NCI-H1105 (cell line): ENCODE measurements around the gene PPP1R14D.

Experiments
- DNase-seq: peaks from one replicate; lab custom pipeline; 2025; lab: John Stamatoyannopoulos, UW

The PPP1R14D gene

GRCh38 chr15:40819048-40819447, 9.5 kb downstream of the PPP1R14D start:
- DNase-seq, result no peak

- DNase-seq, result no peak
Measured at GRCh38 chr15:40815042-40815698, 13.3 kb downstream of the PPP1R14D start.

DNA sequence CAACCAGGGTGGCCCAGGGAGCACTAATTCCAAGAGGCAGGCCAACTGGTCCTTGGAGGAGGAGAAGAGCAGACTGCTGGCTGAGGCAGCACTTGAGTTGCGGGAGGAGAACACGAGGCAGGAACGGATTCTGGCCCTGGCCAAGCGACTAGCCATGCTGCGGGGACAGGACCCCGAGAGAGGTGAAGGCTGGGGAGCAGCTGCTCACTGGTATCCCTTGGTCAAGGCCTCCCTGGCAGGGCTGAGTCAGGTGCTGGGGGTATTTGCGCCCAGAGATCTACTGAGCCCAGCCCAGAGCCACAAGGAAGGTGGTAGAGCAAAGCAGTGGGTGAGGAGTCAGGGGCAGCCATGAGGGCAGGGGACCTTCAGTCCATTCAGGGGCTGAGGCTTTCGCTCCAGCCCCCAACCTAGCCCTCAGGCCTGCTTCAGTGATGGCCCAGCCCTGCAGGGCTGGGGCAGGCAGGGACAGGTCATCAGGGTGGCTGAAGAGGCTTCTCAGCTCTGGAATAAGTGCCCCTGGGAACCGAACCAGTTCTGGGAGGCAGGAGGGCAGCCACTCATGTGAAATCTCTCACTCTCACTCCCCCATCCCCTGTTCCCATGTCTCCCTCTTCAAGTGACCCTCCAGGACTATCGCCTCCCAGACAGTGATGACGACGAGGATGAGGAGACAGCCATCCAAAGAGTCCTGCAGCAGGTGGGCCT, 15.6 kb downstream of the PPP1R14D start:
- no peak for DNase-seq

GRCh38 chr15:40808861-40809450, 19.6 kb downstream of the PPP1R14D start:
- no peak for DNase-seq

- DNase-seq, result no peak
Measured at GRCh38 chr15:40807888-40808461, 20.5 kb downstream of the PPP1R14D start.

DNA sequence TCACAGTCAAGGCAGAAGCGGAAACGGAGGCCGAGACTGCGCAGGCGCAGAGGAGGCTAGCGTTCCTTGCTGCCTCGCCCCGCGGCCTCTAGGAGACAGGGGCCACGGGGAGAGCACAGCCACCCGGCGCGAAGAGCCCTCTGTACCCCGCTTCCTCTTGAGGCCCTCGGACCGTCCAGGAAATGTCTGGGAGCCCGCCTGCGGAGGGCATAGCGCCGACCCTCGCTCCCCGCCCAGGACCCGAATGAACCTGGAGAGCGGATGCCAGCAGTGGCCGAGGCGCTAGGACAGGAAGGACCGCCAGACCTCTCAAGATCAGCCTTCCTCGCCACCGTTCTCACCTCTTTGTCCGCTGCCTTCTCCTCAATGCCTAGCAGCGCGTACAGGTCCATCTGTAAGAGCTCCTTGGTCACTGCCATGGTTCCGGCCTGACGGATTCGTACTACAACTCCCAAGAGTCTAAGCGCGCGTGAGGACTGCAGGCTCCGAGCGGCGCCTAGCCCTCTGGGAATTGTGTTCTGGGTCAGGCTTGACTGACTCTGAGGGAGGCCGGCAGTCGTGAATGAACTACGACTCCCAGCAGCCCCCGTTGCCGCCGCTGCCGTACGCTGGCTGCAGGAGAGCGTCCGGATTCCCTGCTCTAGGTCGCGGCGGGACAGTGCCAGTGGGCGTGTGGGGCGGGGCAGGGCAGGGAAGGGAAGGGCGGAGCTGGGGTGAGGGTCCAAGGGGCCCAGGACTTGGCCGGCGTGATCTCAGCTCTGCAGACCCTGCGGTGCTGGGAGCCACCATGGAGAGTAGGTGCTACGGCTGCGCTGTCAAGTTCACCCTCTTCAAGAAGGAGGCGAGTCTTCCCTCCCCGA, 21.2 kb downstream of the PPP1R14D start, which contains the start of the genes DNAJC17 and ZFYVE19:
DNAJC17 (minus strand) TSS at position 446 of the 860 bp plus-strand sequence; CDS start at position 419, 27 bp downstream.
ZFYVE19 (plus strand) TSS at position 62 of the 860 bp plus-strand sequence; CDS start at position 563, 501 bp downstream.
- peak; percentile 84 for DNase-seq

DNA sequence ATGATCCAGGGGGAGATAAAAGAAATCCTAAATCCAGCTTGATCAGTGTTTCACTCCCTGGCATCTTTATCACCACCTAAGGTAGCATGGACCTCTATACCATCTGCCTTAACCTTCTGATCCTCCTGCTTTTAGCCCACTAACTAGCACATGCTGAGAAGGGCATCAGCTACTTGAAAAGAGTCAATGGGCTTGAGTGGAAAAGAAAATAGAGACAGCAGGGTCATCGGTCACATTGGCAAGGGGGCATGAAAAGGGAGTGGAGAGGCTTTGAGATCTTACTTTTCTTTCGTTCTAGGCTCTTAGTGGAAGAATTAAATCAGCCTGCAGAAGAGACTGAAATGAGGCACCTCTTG, 21.9 kb downstream of the PPP1R14D start:
- DNase-seq, result no peak

GRCh38 chr15:40803688-40804087, 24.8 kb downstream of the PPP1R14D start:
- no peak for DNase-seq

- no peak for DNase-seq
Measured at GRCh38 chr15:40803076-40803475, 25.4 kb downstream of the PPP1R14D start.

GRCh38 chr15:40799523-40799922, 29.0 kb downstream of the PPP1R14D start:
- no peak for DNase-seq

DNA sequence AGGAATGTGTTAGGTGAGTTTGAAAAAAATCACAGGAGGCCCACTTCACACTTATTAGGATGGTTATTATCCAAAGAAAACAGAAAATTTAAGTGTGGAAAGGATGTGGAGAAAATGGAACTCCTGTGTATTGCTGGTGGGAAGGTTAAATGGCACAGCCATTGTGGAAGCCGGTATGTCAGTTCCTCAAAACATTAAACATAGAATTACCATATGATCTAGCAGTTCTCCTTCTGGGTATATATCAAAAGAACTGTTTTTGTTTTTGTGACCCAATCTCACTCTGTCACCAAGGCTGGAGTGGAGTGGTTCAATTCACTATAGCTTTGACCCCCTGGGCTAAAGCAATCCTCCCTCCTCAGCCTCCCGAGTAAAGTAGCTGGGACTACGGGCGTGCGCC, 32.0 kb downstream of the PPP1R14D start:
- no peak for DNase-seq

- no peak for DNase-seq
Measured at GRCh38 chr15:40796041-40796440, 32.5 kb downstream of the PPP1R14D start.

- DNase-seq, result no peak
Measured at GRCh38 chr15:40793216-40793989, 35.1 kb downstream of the PPP1R14D start.

DNA sequence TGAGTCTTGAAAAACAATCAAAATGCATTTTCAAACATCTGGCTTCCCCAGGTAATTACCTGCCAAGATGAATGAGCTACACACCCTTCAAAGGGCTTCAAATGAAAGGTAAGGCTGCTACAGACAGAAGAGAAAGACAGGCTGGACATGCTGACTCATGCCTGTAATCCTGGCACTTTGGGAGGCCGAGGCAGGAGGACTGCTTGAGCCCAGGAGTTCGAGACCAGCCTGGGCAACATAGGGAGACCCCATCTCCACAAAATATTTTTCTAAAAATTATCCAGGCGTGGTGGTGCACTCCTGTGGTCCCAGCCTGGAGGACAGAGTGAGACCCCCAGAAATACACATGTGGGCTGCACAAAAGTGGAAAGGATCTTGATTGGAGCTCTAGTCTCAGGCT, 36.1 kb downstream of the PPP1R14D start:
- DNase-seq, result no peak

DNA sequence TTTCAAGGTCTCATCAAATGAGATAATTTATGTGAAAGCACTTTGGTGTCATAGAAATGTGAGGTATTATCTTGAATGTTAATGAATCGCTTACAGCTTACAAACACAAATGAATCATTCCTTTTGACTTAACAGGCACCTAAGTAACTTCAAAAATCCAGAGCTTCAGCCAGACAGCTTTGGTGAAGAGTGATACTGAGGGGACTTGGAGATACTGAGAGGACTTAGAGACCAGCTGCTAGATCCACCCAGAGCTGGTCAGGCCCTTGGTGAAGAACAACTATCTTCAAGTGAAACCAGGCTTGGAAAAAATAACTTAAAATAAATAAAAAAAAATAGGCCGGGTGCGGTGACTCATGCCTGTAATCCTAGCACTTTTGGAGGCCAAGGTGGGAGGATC, 37.8 kb downstream of the PPP1R14D start:
- no peak for DNase-seq

GRCh38 chr15:40789999-40790398, 38.5 kb downstream of the PPP1R14D start:
- no peak for DNase-seq

DNA sequence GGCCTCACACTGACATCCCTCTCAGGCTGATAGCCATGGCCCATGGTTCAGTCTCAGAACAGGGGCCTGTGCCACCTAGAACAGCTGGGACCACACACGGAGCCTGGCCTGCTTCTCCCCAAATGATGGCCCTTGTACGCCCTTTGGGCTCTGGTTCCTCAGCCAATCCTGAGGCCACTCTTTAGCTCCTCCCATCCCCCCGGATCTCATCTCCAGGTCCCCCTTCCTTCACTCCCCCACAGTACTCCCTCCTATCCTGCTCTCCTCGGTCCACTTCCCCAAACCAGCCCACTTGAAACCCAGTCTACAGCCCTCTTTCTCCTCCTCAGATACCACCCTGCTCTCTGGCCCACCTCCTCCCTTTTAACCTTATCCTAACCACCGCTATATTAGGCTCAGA, 39.4 kb downstream of the PPP1R14D start:
- no peak for DNase-seq

- no peak for DNase-seq
Measured at GRCh38 chr15:40787991-40788390, 40.5 kb downstream of the PPP1R14D start.

DNA sequence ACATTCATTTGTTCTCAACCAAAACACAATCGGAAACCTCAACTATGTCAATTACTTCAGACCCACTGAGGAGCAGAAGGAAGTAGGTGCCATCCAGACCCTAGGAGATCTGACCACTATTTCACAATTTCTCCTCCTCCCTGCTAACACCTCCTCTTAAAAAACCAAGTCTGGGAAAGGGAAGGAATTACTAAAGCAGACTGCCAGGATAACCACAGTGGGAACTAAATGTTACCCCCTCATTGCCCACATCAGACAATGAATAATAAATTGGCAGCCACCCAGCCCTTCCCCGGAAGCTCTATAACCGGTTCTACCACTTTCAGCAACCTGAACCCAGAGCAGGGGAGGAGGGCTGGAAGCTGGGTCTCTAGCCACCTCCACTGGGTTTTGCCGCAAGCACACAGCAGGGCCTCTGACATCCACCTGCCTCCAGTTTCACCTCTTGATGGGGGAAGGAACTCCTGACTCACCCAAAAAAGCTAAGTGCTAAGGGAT, 41.1 kb downstream of the PPP1R14D start:
- peak; percentile 87 for DNase-seq

DNA sequence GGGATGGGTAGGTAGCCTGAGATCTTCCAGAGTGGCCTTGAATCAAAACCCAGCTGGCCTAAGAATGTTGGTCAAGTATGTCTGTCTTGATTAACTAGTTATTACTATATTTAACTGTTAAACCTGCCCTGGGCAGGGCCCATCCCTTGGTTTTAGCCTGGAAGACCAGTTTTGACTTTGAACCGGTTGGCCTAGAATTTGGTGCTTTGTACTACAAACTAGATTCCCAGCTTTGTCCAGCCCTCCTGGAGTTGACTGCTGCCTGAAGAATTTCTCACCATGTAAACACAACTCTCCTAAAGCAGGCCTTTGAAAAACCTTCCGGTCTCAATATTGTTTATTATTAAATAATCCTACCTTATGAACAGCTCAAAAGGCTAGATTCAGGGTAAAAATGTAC, 42.7 kb downstream of the PPP1R14D start:
- DNase-seq, result no peak

DNA sequence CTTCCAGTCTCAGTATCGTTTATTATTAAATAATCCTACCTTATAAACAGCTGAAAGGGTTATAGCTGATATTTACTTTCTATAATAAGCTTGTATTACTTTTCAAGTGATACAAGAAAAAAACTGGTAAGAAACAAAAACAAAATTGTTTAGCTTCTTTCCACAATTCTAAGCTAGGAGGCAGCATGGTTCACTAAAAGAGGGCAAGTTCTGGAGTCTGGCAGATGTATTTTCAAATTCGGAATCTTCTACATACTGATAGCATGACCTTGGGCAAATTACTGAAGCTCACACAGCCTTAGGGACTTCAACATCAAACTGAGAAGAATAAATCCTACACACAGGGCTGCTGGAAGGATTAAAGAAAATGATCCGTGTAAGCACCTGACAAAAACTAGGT, 43.3 kb downstream of the PPP1R14D start:
- no peak for DNase-seq
